ENCODE results near the gene APBA1.
"Not testable (repeated sequence)": the region's sequence is repeated elsewhere in the genome, so short reads cannot be mapped to it uniquely, and the experiment has no call there.

The APBA1 gene

DNA sequence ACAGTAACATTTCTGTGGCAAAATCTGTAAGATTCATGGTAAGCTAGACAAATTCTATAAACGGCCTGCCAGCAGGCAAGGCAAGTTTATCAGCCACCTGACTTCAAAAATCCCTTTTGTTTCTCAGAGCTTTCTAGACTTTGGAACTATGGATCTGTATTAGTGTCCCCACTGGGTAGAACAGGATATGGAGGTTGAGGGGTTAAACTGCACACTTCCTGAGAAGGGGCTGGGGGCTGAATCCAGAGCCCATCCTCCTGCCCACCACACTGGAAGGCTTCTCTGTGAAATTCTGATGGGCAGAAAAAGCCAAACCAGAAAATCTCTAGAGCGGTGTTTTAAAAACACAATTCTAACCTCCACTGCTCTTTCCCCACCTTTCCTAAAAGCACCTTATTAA, 218.4 kb downstream of the APBA1 start:
- in situ Hi-C loops (cut with HindIII; ENCODE audit: low sequenced_read_pairs), result no loop called here

DNA sequence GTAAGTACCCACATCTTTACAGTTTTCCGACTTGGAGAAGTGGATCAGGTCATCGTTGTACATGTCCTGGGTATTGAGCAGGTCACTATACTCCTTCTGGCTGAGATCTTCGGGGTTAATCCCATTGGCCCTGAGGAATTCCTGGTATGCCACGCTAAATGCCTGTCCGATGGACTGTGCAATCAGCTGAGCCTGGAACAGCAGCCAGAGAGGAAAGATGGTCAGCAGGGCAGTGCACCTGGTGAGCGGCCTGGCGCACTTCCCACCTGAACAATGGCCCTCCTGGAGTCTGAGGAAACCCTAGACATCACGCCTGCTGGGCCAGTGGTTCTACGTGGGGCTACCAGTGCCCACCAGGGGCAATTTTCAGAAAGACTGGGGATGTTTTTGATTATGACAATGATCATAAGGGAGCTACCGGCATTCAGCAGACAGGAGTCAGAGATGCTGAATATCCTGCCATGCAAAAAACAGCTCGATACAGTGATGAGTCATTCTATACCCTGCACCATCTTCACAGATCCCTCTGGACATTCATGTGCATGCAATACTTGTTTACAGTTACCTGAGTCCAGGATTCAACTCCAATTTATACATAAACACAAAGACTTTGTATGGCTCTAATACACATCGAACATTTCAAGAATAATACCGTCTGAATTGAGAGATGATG, 219.9 kb downstream of the APBA1 start:
- in situ Hi-C loops (cut with HindIII; ENCODE audit: low sequenced_read_pairs), result no loop called here

DNA sequence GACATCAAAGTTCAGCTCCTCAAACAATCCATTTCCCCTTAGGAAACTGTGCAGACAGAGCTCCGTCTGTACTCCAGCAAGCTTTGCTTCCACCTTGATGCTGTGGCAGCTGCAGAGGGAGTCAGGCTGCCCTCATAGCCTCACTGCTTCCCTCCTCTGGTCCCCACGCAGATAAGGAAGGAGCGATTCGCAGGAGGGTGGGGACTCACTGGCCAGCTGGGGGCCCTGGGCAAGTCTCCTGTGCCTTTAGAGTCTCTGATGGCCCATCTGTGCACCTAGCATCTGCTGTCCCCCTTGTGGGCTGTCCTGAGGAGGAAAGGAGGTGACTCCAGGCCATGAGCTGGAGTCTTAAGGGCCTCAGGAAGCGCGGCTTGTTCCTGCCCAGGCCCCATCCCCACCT, 225.7 kb downstream of the APBA1 start:
- in situ Hi-C loops (cut with HindIII; ENCODE audit: low sequenced_read_pairs), result no loop called here

DNA sequence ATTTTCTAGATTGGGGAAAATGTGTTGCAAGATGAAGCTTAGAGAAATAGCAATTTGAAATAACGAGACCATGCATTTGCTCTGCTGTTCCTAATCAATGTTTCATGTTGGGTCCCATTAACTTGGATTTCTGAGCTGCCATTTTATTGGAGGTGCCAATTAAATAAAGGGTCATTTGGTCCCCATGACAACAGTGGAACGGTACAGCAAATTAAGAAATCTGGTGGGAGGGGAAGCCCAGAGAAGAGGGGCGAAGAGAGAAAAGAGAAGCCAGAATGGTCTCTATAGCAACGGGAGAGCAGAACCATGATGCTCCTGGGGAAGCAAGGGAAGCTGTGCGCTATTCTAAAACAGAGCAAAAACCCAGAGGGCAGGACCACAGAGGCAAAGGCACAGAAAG, 226.9 kb downstream of the APBA1 start:
- in situ Hi-C loops (cut with HindIII; ENCODE audit: low sequenced_read_pairs), result no loop called here

DNA sequence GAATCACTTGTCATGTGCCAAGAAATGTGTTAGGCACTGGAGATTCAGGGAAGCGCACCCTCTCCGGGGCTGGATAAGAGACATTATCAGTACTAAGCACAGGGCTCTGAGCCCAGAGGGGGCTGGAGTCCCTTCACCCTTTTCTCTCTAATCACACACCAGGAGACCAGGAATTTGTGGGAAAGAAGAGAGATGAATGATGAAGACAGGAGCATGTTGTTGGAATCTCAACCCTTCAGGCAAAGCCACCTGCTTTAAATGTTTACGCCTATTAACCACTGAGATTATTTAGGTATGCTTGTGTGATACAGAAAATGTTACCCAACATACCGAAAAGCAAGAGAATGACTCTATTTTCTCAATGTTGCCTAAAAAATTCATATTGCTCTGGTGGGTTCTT, 227.4 kb downstream of the APBA1 start:
- in situ Hi-C loops (cut with HindIII; ENCODE audit: low sequenced_read_pairs), result no loop called here

DNA sequence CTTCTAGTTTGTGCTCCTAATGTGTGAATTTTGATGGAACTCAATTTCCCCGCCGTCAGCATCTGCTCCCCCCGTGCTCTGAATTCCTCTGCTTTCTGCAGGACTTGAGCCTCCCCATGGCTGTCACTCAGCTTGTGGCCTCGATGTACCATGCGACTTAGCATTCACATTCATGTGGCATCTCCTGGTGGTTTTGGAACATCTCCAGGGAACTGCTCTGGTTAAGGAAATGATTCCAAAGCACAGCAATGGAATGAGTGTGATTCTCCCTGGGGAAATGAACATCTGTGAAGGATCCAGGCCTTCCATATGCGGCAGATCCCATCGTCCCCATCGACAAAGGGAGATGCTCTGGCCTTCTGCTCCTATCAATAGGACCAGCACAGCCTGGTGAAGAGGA, 228.2 kb downstream of the APBA1 start:
- in situ Hi-C loops (cut with HindIII; ENCODE audit: low sequenced_read_pairs), result no loop called here

DNA sequence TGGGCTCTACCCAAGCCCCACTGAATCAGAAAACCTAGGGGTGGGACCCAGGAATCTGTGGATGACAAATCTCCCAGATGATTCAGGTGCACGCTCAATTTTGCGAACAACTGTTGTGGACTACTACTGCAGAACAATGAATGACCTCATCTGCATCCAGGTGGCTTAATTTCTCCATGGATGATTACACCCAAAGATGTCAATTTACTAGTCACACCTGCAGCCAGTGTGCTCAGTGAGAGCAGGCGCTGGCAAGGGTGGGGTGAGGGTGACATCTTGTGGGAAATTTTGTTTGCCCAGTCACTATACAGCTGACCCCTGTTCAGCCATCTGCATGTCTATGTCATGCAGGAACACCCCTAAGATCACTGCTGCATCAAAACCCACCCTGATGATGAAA, 229.0 kb downstream of the APBA1 start:
- in situ Hi-C loops (cut with HindIII; ENCODE audit: low sequenced_read_pairs), result no loop called here

DNA sequence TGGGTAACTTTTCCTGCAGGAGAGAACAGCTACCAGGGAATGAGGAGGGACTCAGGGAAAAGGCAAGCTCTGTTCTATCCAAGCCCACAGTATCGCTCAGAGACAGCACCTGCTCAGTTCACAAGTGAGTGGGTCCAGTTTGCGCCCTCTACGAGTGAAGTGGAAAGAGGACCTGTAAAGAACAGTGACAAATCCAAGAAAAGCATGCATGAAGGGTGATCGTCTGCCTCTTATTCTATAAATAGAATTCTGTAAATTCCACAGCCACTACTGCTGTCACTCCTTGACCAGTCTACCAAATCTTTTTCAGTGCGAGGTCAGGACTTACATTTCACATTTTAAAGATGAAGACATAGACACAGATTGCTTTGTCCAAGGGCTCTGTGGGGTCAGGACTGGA, 229.7 kb downstream of the APBA1 start:
- in situ Hi-C loops (cut with HindIII; ENCODE audit: low sequenced_read_pairs), result no loop called here

DNA sequence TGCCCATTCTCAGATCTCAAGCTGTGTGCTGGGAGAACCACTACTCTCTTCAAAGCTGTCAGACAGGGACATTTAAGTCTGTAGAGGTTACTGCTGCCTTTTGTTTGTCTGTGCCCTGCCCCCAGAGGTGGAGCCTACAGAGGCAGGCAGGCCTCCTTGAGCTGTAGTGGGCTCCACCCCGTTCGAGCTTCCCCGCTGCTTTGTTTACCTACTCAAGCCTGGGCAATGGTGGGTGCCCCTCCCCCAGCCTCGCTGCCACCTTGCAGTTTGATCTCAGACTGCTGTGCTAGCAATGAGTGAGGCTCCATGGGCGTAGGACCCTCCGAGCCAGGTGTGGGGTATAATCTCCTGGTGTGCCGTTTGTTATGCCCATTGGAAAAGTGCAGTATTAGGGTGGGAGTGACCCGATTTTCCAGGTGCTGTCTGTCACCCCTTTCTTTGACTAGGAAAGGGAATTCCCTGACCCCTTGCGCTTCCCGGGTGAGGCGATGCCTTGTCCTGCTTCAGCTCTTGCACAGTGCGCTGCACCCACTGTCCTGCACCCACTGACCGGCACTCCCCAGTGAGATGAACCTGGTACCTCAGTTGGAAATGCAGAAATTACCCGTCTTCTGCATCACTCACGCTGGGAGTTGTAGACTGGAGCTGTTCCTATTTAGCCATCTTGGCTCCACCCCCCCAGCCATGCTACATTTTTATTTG, 231.8 kb downstream of the APBA1 start:
- in situ Hi-C loops (cut with HindIII; ENCODE audit: low sequenced_read_pairs), result not testable (repeated sequence)

DNA sequence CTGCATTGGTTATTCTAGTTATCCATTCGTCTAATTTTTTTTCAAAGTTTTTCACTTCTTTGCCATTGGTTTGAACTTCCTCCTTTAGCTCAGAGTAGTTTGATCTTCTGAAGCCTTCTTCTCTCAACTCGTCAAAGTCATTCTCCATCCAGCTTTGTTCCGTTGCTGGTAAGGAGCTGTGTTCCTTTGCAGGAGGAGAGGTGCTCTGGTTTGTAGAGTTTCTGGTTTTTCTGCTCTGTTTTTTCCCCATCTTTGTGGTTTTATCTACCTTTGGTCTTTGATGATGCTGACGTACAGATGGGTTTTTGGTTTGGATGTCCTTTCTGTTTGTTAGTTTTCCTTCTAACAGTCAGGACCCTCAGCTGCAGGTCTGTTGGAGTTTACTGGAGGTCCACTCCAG, 232.5 kb downstream of the APBA1 start:
- in situ Hi-C loops (cut with HindIII; ENCODE audit: low sequenced_read_pairs), result not testable (repeated sequence)

DNA sequence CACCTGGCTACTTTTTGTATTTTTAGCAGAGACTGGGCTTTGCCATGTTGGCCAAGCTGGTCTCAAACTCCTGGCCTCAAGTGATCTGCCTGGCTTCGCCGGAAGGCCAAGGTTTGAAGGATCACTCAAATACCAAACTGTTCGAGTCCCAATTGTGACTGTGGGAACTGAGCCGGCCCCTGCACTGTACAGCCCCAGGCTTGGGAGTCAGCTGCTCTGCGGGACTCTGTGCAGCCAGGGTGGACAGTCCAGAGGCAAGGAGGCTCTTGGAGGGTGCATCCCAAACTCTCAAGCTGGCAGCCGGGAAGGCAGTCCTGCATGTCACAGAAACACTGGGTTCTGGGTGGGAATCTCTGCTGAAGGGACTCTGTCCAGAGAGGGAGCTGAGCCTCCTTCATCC, 238.2 kb downstream of the APBA1 start:
- in situ Hi-C loops (cut with HindIII; ENCODE audit: low sequenced_read_pairs), result no loop called here

DNA sequence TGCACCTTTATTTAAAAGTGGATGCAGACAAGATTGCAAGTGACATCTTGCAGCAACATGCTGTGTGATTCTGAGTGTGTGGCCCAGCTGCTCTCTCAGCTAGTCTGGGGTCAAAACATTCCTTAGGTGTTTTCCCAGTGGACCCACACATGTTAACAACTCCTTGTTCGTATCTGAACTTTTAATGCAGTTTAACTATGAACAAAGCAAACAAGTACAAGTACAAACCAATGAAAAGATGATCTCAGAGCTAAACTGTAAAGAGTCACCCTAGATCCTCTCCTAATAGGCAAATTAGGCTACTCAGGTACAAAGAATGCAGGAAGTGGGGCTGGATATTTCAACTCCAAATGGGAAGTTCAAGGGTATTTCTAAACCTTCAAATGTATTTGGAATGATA, 238.8 kb downstream of the APBA1 start:
- in situ Hi-C loops (cut with HindIII; ENCODE audit: low sequenced_read_pairs), result no loop called here

DNA sequence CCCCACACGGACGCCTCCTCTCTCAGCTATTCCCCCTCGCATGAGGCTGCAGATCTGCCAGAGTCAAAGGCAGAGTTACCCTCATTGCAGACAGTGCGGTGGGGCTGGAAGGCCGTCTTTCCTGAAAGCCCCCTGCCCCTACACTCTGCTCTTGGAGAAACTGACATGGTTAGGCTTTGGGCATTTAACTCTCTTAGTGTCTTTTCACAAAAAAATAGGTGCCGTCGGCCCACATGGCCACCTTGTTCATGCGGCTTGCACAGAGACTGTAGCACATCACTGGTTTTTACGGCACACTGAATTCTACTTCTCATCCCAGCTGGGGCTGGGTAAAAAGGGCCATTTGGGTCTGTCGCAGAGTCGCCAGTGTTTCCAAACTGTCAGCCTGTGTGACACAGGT, 239.5 kb downstream of the APBA1 start:
- in situ Hi-C loops (cut with HindIII; ENCODE audit: low sequenced_read_pairs), result no loop called here

DNA sequence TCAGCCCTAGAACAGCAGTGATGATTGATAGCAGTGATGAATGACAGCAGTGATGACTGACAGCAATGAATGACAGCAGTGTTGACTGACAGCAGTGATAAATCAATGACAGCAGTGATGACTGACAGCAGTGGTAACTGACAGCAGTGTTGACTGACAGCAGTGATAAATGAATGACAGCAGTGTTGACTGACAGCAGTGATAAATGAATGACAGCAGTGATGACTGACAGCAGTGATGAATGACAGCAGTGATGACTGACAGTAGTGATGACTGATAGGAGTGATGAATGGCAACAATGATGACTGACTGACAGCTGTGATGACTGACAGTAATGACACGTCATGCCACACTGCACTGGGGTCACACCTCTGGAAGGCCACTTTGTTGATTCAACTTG, 240.4 kb downstream of the APBA1 start:
- in situ Hi-C loops (cut with HindIII; ENCODE audit: low sequenced_read_pairs), result no loop called here

DNA sequence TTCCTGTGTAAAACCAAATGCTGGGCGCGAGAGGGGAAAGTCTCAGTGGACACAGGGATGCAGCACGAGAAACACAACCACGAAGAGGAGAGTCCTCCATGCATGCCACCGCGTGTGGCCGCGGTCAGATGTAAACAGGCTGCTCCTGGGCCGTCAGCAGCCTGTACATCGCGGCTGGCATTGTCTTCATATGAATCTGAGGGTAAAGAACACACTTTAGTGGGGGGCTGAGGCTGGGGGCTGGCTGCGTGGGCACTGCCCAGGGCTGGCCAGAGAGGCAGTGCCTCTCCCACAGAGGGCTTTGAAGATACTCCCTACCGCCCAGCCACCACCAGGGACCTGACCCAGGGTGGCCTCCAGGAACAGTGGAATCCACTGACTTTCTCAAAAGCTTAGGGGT, 241.0 kb downstream of the APBA1 start:
- in situ Hi-C loops (cut with HindIII; ENCODE audit: low sequenced_read_pairs), result no loop called here

DNA sequence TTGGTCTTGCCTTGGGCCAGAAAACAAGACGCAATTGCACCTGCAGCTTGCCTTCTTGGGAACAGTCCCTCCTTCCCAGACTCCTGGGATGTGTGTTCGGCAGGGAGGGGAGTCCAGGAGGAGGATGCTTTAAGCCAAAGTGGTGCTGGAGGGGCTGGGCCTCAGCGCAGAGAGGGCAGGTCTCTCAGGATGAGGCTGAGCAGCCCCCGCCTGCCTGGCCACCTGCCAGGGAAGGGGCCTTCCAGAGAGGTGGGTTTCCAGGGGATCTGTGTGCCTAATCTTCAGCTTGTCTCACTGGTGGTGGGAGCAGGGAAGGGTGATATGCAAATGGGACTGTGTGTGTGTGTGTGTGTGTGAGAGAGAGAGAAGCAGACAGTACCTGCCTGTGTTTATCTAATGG, 242.0 kb downstream of the APBA1 start:
- in situ Hi-C loops (cut with HindIII; ENCODE audit: low sequenced_read_pairs), result no loop called here

DNA sequence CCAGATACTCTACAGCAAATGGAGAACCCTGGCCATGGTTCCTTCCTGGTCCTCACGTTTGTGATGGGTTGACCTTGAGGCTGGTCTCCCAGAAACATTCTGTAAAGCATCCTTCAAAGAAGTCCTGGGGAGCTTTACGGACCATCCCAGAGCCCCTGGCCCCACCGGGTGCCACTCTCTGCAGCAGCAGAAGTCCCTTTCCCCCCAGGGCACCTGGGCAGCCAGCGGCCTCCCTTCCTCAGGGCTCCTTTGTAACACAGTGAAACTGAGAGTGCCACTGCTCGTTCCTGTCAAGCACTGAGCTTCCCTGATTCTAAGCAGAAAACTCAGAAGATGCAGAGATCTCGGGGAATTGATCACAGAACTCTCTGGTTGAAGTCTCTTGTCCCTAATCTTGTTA, 242.9 kb downstream of the APBA1 start:
- in situ Hi-C loops (cut with HindIII; ENCODE audit: low sequenced_read_pairs), result loop anchor here (10.0 kb wide), 1 partner anchor 486 kb away; no protein-coding TSS in a partner anchor

DNA sequence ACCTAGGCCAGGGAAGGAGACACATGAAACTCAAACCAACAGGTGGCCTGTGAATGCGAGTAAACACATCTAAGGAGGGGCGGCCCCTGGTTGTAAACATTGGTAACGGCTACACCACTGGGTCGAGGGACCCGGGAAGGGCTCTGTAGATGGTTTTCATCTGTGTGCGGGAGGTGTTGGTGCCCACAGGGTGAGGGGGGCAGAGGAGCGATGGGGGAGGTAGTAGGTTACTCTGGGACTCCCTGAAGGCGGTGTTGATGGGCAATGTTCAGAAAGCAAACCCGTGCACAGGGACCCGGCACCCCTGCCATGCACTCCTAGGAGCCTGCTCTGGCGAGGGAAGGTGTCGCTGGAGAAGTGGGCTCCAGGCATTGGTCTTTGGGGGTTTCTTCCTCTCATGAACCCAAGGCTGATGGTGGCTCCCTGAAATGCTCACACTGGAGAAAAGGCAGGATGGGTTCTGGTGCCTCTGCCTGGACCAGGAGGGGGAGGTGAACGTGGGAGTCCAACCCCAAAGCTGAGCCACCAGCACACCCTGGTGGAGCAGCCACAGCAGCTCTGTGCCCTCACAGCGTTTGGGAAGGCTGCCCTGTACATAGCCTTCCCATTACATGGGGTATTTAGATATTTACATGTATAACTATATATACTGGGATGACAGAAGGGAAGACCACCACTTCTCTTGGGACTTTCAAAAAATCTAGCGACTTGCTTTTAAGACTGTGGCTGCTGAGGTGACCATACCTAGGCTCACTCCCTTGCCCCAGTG, 244.0 kb downstream of the APBA1 start:
- in situ Hi-C loops (cut with HindIII; ENCODE audit: low sequenced_read_pairs), result loop anchor here (10.0 kb wide), 1 partner anchor 487 kb away; no protein-coding TSS in a partner anchor

DNA sequence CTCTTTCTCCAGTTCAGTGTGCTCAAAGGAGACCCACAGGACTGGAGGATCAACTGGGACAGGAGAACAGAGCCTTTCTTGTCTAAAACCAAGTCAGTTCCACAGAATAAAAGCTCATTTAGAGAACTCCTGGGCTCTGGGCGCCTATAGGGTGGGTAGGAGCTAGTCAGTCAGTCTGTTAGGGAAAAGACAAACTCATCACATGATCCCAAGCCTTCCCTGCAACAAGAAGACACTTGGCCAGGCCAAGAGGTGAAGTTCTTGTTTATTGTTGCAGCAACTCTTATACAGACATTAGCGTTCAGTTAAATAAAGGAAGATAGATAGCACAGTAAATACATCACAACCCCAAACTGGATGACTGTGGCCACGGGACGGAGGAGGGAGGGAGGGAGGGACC, 244.9 kb downstream of the APBA1 start:
- in situ Hi-C loops (cut with HindIII; ENCODE audit: low sequenced_read_pairs), result loop anchor here (10.0 kb wide), 1 partner anchor 488 kb away; no protein-coding TSS in a partner anchor

DNA sequence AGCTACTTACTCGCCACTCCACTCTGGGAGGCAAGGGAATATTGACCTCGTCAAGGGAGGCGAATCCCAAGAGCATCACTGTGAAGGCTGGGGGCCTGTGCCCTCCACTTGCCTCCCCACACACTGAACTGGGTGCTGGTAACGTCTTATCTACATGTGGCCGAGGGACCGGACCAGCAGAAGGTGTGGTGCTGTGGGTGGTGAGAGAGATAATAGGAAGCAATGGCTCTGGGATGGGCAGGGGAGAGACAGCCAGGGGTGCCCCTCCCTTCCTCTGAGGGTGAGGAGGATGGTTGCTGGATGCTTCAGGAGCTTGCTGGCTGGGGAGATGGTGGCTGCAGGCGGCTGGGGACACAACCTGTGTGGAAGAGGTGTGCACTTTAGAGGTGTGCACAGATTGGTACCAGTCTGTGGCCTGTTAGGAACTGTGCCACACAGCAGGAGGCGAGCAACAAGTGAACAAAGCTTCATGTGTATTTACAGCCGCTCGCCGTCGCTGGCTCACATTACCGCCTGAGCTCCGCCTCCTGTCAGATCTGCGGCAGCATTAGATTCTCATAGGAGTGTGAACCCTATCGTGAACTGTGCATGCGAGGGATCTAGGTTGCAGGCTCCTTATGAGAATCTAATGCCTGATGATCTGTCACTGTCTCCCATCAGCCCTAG, 246.9 kb downstream of the APBA1 start:
- in situ Hi-C loops (cut with HindIII; ENCODE audit: low sequenced_read_pairs), result loop anchor here (10.0 kb wide), 1 partner anchor 490 kb away; no protein-coding TSS in a partner anchor
